K562 (cell line): Measurements from ENCODE around the gene OCA2. TPM values are rescaled to one million over a fixed set of nuclear protein-coding genes. Genes with fewer than 3 reads are reported as not detected.

Experiments
- ATAC-seq: fragments of 200-7000 bp; cut with Tn5 transposase; 3 replicates; pipeline ENCODE4 v1.9.1; 2020; ENCODE audit warnings: moderate library complexity
- BruUV-seq: library from RNA; stranded (reverse); fragments of 400-500 nt; replicated peaks from 2 replicates; lab custom pipeline; 2021; lab: Mats Ljungman, UMichigan
- CTCF ChIA-PET: fragments of 300-600 bp; formaldehyde crosslinking; extraction: SDS; loops from one replicate; lab custom pipeline; 2021; ENCODE audit warnings: low intra/inter-chr PET ratio; lab: Yijun Ruan, JAX
- POLR2A ChIA-PET: fragments of 300-600, 350-650 bp; sonication (Branson Sonifier 250); formaldehyde crosslinking; extraction: SDS; loops from one replicate; lab custom pipeline; 2021; ENCODE audit warnings: antibody characterized with exemption, inconsistent platforms; lab: Yijun Ruan, JAX
- DNase-seq, 4 experiments: peaks; one replicate each; pipeline versions ENCODE4 v3.0.0 to v3.0.0-alpha.2; 2011 to 2018; ENCODE audit warnings: low spot score in 3 of 4, mixed read lengths in 3 of 4; ENCODE audit errors: extremely low read depth in 1 of 4
- FAIRE-seq: peaks from 2 replicates; lab custom pipeline; 2011; peaks lifted over from hg19 to GRCh38; lab: Jason Lieb, UNC
- H2AFZ ChIP-seq: 2 replicates; pipeline ENCODE4 v1.6.0; 2011; ENCODE audit warnings: low read depth, low read length, control low read depth, inconsistent platforms
- H3K27ac ChIP-seq: fragments of 200-600 bp; 3 replicates; pipeline ENCODE4 v1.8.0; 2011; ENCODE audit warnings: low read depth, mild to moderate bottlenecking, control low read depth, inconsistent platforms, low read length, moderate library complexity, mixed read lengths; ENCODE audit errors: extremely low read depth
- H3K27me3 ChIP-seq, 2 experiments: fragments of 300-600 bp in 1 of 2; 2 replicates in 1 of 2; 3 replicates in 1 of 2; pipeline versions ENCODE4 v1.6.0 to v1.8.0; 2011; ENCODE audit warnings: inconsistent platforms in 2 of 2, low read length in 2 of 2, mild to moderate bottlenecking in 1 of 2, mixed read lengths in 1 of 2, moderate library complexity in 1 of 2; ENCODE audit not compliant: control insufficient read depth in 2 of 2, insufficient read depth in 2 of 2
- H3K36me3 ChIP-seq: fragments of 300-600 bp; 3 replicates; pipeline ENCODE4 v1.8.0; 2011; ENCODE audit warnings: mild to moderate bottlenecking, low read length, inconsistent platforms; ENCODE audit not compliant: control insufficient read depth, insufficient read depth
- H3K4me1 ChIP-seq, 2 experiments: fragments of 200-600 bp in 1 of 2; replicated peaks in 1 of 2; 2 replicates in 1 of 2; 3 replicates in 1 of 2; pipeline versions ENCODE4 v1.5.1 to v1.8.0; 2011; ENCODE audit warnings: inconsistent platforms in 2 of 2, low read length in 2 of 2, mild to moderate bottlenecking in 1 of 2, mixed read lengths in 1 of 2, moderate library complexity in 1 of 2; ENCODE audit not compliant: control insufficient read depth in 2 of 2, insufficient read depth in 2 of 2
- H3K4me2 ChIP-seq: 2 replicates; pipeline ENCODE4 v1.6.1; 2011; ENCODE audit warnings: low read length, control low read depth, inconsistent platforms, mixed read lengths; ENCODE audit not compliant: insufficient read depth
- H3K4me3 ChIP-seq: fragments of 200-600 bp; sonication (generic), shearing (Covaris generic); 2 replicates; pipeline ENCODE4 v1.5.1; 2016; ENCODE audit warnings: control low read depth, inconsistent platforms
- H3K79me2 ChIP-seq: fragments of 200-600 bp; 3 replicates; pipeline ENCODE4 v1.8.0; 2011; ENCODE audit warnings: low read length, inconsistent platforms; ENCODE audit not compliant: control insufficient read depth, insufficient read depth
- H3K9ac ChIP-seq, 2 experiments: 2 replicates each; pipeline versions ENCODE4 v1.6.0 to v1.6.1; 2011; ENCODE audit warnings: low read depth in 2 of 2, low read length in 2 of 2, control low read depth in 1 of 2, inconsistent platforms in 1 of 2, mild to moderate bottlenecking in 1 of 2, mixed read lengths in 1 of 2; ENCODE audit not compliant: insufficient read depth in 1 of 2
- H3K9me1 ChIP-seq: one replicate; pipeline ENCODE4 v1.6.0; 2011; ENCODE audit warnings: inconsistent platforms, mild to moderate bottlenecking, low read length, moderate library complexity; ENCODE audit not compliant: control insufficient read depth, insufficient read depth
- H3K9me3 ChIP-seq: replicated peaks from 2 replicates; pipeline ENCODE4 v1.5.1; 2011; ENCODE audit warnings: low read depth, low read length, inconsistent platforms; ENCODE audit not compliant: control insufficient read depth, insufficient read depth
- H4K20me1 ChIP-seq: replicated peaks from 2 replicates; pipeline ENCODE4 v1.6.1; 2011; ENCODE audit warnings: low read length, inconsistent platforms, mixed read lengths; ENCODE audit not compliant: control insufficient read depth, insufficient read depth
- SMAD2 ChIP-seq: fragments of 150-350 bp; IDR thresholded peaks from 2 replicates; pipeline ENCODE4 v1.6.1; 2014; ENCODE audit warnings: low read depth, mild to moderate bottlenecking, low read length
- TBP ChIP-seq: optimal IDR thresholded peaks from 2 replicates; pipeline ENCODE3; 2011; ENCODE audit warnings: low read depth, low read length, improper control_type of control experiment
- ZNF436 ChIP-seq: fragments of 250-450, 450-650 bp; sonication (Bioruptor Pico); formaldehyde crosslinking; IDR thresholded peaks from 2 replicates; pipeline ENCODE4 v1.7.0; 2020; ENCODE audit warnings: mild to moderate bottlenecking
- WGBS: fragments of 100-300 bp; shearing (Covaris generic); methylation state at CpG from one replicate; pipeline ENCODE4 v1.1.6; 2016; ENCODE audit warnings: low coverage, mixed read lengths; ENCODE audit not compliant: insufficient coverage; ENCODE audit errors: missing lambda C conversion rate; 5-methylcytosine and 5-hydroxymethylcytosine counted together
- in situ Hi-C: fragments of 300-500 bp; cut with MboI; formaldehyde crosslinking; loops from 4 replicates; pipeline ENCODE4 v1.15.0; 2018; ENCODE audit warnings: inconsistent platforms, mixed read lengths
- intact Hi-C: fragments of 100-400 bp; cut with micrococcal nuclease; formaldehyde crosslinking; loops from 2 replicates; pipeline ENCODE4 v1.14.2; 2022
- polyA plus RNA-seq, 8 experiments: library from polyadenylated mRNA; depleted of rRNA in 4 of 8; stranded (reverse) in 5 of 8; unstranded in 3 of 8; fragments of >200 nt; fragmentation: Nextera tagmentation in 2 of 8; fragmentation: Illumina TruSeq in 1 of 8; extraction: Ambion mirVana in 2 of 8; extraction: Trizol in 1 of 8; gene quantifications; 2 replicates each; pipeline versions ENCODE4 v1.2.1 to v1.2.3, GENCODE V29; 2011 to 2014; ENCODE audit warnings: inconsistent platforms in 1 of 8, missing spikeins in 1 of 8
- total RNA-seq, 7 experiments: library from RNA; depleted of rRNA in 6 of 7; stranded (reverse); fragments of >200 nt in 6 of 7; fragmentation: Illumina TruSeq in 2 of 7; extraction: Trizol in 2 of 7; gene quantifications; 2 replicates each; pipeline versions ENCODE4 v1.2.1 to v1.2.3, GENCODE V29; 2011 to 2021; ENCODE audit warnings: low replicate concordance in 1 of 7
- TF ChIP-seq, protein P1 (sequence below): sonication (generic); formaldehyde crosslinking; IDR thresholded peaks from 2 replicates; pipeline ENCODE4 v1.8.0; 2022; ENCODE audit warnings: mild to moderate bottlenecking, missing genetic modification reagents

The OCA2 gene
- total and polyA plus RNA-seq, 9 of the 15 experiments (the other 6 are each of a cell fraction or from before 2014, with no cell fraction given) = 0.07 to 0.59 (median 0.17) TPM; not detected in 1

DNA sequence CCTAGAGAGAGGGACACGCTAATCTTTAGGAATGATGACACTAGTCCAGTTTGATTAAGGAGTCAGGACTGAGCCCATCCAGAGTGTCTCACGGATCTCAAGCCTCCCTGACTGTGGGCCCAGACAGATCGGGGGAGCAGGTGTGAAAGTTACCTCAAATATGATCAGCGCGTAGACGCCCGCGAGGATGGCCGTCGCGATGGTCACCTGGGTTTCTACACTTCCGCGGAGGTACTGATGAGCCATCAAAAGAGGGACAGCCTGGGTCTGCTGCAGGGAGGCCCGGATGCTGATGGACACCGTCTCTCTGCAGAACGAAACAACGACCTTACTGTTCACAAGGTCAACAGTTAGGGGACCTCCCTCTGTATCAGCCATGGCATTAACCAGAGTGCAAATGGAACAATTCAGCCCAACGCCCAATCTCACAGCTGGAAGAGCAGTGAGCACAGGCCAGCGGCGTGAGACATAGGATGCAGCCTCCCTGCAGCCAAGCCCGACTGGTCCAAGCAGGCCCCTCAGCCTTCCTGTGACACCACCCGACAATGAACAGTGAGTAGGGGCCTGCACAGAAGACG is 84.4 kb downstream of the OCA2 start:
- in situ Hi-C loops = no loop called here
- intact Hi-C loops = no loop called here
- no TSS peak for BruUV-seq
- DNase-seq = no peak
- POLR2A ChIA-PET = no interaction called here
- Histone ChIP-seq H3K79me2 (no peaks in the 10 kb centered on the region), H3K4me3 (no peak overlapping the region), H3K36me3 (no peaks in the 10 kb centered on the region), H4K20me1 (0 out of 2 replicates have a peak, but pooled peaks cover 4% of the 10 kb centered on the region), H3K9me1 (no peaks in the 10 kb centered on the region), H3K9ac (no peak overlapping the region), H2AFZ (no peak overlapping the region), H3K9me3 (no peaks in the 10 kb centered on the region), H3K27me3 (peaks cover 25 to 49% of the 10 kb centered on the region in 2 experiments; a peak in 4 of 5 replicates), H3K4me1 (peaks cover 0 to 2% of the 10 kb centered on the region in 2 experiments; a peak in 1 of 5 replicates), H3K4me2 (no peak overlapping the region), H3K27ac (no peak overlapping the region)
- TF ChIP-seq TBP (no peak), ZNF436 (CRISPR knock-in tag) (no peak), SMAD2 (no peak)
- TF ChIP-seq, protein P1, sequence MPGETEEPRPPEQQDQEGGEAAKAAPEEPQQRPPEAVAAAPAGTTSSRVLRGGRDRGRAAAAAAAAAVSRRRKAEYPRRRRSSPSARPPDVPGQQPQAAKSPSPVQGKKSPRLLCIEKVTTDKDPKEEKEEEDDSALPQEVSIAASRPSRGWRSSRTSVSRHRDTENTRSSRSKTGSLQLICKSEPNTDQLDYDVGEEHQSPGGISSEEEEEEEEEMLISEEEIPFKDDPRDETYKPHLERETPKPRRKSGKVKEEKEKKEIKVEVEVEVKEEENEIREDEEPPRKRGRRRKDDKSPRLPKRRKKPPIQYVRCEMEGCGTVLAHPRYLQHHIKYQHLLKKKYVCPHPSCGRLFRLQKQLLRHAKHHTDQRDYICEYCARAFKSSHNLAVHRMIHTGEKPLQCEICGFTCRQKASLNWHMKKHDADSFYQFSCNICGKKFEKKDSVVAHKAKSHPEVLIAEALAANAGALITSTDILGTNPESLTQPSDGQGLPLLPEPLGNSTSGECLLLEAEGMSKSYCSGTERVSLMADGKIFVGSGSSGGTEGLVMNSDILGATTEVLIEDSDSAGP = no peak
- ATAC-seq = no peak
- WGBS = 2% methylated on average over 22 of the region's 23 CpGs
- no peak for FAIRE-seq
- CTCF ChIA-PET = no interaction called here
